ENCODE data around the gene TCERG1.

TCERG1 gene

DNA sequence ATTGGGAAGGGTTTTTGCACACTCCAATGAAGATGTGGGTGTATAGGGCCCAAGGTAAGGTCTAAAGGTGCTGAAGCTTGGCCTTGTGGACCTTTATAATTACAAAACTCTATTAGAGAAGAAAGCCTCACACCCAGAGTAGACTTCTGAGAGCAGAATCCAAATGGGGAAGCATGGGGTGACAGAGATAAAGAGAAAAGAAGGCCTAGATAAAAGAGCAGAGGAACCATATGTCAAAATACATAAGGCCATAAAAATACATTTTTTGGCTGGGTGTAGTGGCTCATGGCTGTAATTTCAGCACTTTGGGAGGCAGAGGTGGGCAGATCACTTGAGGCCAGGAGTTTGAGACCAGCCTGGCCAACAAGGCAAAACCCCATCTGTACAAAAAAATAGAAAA, 27.4 kb upstream of the TCERG1 start:
- Histone ChIP-seq H3K4me2 (ENCODE audit: low read length) (no peak overlapping the region), H3K9me3 (ENCODE audit: insufficient read depth, low read length) (no peaks in the 10 kb centered on the region), H2AFZ (ENCODE audit: low read depth, low read length) (no peak overlapping the region), H3K4me3 (ENCODE audit: low read length) (no peak overlapping the region), H4K20me1 (ENCODE audit: insufficient read depth, low read length) (no peaks in the 10 kb centered on the region), H3K27me3 (ENCODE audit: low read depth, low read length) (no peaks in the 10 kb centered on the region), H3K9ac (ENCODE audit: low read length) (no peak overlapping the region), H3K4me1 (ENCODE audit: low read length) (no peaks in the 10 kb centered on the region), H3K27ac (ENCODE audit: low read length) (no peak overlapping the region), H3K36me3 (replicated peaks; ENCODE audit: low read depth, low read length) (no peaks in the 10 kb centered on the region), H3K79me2 (ENCODE audit: low read length) (no peaks in the 10 kb centered on the region)
- no peak for TF ChIP-seq EZH2phosphoT487 (IDR thresholded peaks at IDR 0.05; ENCODE audit: low read depth)
- TF ChIP-seq, protein P1, sequence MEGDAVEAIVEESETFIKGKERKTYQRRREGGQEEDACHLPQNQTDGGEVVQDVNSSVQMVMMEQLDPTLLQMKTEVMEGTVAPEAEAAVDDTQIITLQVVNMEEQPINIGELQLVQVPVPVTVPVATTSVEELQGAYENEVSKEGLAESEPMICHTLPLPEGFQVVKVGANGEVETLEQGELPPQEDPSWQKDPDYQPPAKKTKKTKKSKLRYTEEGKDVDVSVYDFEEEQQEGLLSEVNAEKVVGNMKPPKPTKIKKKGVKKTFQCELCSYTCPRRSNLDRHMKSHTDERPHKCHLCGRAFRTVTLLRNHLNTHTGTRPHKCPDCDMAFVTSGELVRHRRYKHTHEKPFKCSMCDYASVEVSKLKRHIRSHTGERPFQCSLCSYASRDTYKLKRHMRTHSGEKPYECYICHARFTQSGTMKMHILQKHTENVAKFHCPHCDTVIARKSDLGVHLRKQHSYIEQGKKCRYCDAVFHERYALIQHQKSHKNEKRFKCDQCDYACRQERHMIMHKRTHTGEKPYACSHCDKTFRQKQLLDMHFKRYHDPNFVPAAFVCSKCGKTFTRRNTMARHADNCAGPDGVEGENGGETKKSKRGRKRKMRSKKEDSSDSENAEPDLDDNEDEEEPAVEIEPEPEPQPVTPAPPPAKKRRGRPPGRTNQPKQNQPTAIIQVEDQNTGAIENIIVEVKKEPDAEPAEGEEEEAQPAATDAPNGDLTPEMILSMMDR (IDR thresholded peaks at IDR 0.05; ENCODE audit: low read depth, low read length): no peak

DNA sequence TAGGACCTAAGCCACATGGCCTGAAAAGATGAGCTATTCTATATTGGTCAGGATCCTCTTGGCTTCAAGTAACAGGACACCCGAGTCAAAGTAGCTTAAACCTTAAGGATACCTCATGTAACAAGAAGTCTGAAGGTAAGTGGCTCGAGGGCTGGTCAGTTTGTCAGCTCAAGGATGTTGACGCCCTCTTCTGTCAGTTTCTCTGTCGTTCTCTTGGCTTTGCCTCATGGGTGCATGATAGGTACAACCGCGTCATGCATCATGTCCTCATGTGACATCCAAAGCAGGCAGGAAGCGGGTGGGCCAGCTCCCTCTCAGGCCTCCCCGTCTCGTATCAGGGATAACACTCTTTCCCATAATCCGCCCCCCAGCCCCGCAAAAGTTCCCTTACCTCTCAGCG, 22.1 kb upstream of the TCERG1 start:
- Histone ChIP-seq H3K9ac (ENCODE audit: low read length) (no peak overlapping the region), H3K4me2 (ENCODE audit: low read length) (no peak overlapping the region), H3K27me3 (ENCODE audit: low read depth, low read length) (no peaks in the 10 kb centered on the region), H3K79me2 (ENCODE audit: low read length) (no peaks in the 10 kb centered on the region), H3K36me3 (replicated peaks; ENCODE audit: low read depth, low read length) (no peaks in the 10 kb centered on the region), H4K20me1 (ENCODE audit: insufficient read depth, low read length) (no peaks in the 10 kb centered on the region), H3K27ac (ENCODE audit: low read length) (no peak overlapping the region), H3K4me3 (ENCODE audit: low read length) (no peak overlapping the region), H3K9me3 (ENCODE audit: insufficient read depth, low read length) (no peaks in the 10 kb centered on the region), H3K4me1 (ENCODE audit: low read length) (0 out of 2 replicates have a peak, but pooled peaks cover 3% of the 10 kb centered on the region), H2AFZ (ENCODE audit: low read depth, low read length) (no peak overlapping the region)
- TF ChIP-seq, protein P1 (IDR thresholded peaks at IDR 0.05; ENCODE audit: low read depth, low read length): peak; percentile 9; the same call in 1 of the 2 replicates
- no peak for TF ChIP-seq EZH2phosphoT487 (IDR thresholded peaks at IDR 0.05; ENCODE audit: low read depth)

DNA sequence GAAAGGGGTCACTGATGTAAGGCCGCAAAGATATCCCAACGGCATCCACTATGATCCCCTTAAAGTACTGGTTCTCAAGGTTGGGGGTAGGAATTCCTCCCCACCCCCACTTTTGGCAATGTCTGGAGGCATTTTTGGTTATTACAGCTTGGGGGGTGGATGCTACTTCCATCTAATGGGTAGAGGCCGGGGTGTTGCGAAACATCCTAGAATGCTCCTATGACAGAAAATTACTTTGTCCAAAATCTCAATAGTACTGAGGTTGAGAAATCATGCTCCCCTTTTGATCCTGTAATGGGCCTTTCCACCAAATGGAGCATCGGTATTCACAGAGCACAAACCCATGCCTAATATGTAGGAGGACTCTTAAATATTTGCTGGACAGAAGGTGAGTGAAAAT, 20.8 kb upstream of the TCERG1 start:
- Histone ChIP-seq H3K4me1 (ENCODE audit: low read length) (0 out of 2 replicates have a peak, but pooled peaks cover 3% of the 10 kb centered on the region), H3K9ac (ENCODE audit: low read length) (no peak overlapping the region), H3K27me3 (ENCODE audit: low read depth, low read length) (no peaks in the 10 kb centered on the region), H2AFZ (ENCODE audit: low read depth, low read length) (peak overlapping the region; percentile 67; the same call in 1 of the 2 replicates), H3K9me3 (ENCODE audit: insufficient read depth, low read length) (no peaks in the 10 kb centered on the region), H3K4me3 (ENCODE audit: low read length) (no peak overlapping the region), H3K27ac (ENCODE audit: low read length) (no peak overlapping the region), H3K4me2 (ENCODE audit: low read length) (no peak overlapping the region), H4K20me1 (ENCODE audit: insufficient read depth, low read length) (no peaks in the 10 kb centered on the region), H3K79me2 (ENCODE audit: low read length) (no peaks in the 10 kb centered on the region), H3K36me3 (replicated peaks; ENCODE audit: low read depth, low read length) (no peaks in the 10 kb centered on the region)
- TF ChIP-seq EZH2phosphoT487 (IDR thresholded peaks at IDR 0.05; ENCODE audit: low read depth): no peak
- TF ChIP-seq, protein P1 (IDR thresholded peaks at IDR 0.05; ENCODE audit: low read depth, low read length): no peak

DNA sequence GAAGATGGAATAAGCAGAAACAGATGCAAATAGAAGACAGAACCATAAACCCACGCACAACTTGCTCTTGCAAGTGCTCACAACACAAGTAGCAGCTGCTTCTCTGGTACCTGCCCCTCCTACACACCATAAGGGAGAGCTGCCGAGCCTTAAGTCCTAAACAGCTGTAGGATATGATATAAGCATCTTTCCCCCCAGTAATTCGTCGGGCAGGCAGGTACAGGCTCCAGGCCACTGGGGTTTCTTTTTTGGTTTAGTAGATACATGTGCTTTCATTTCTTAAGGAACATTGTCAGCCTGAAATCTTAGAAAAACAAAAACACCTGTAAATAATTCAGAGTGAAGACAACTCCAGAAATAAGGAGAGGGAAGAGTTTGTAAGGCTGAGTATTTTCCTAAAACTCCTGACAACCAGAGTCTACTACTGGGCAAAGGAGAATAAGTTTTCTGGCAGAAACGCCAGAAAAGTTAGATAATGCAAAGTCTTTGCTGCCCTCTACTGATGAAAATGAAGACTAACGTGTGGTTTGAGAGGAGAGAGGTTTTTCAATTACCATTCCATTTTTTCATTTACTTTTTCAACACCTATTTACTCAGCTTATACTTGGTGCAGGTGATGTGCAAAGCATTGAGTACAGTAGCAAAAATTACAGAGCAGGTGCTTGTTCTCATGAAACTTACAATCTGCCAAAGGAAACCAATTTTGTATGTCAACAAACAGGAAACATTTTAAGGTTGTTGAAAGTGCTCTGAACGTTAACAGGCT, 20.1 kb upstream of the TCERG1 start:
- no peaks in the 10 kb centered on the region for H3K36me3 ChIP-seq (replicated peaks; ENCODE audit: low read depth, low read length)
- TF ChIP-seq EZH2phosphoT487 (IDR thresholded peaks at IDR 0.05; ENCODE audit: low read depth): no peak
- TF ChIP-seq, protein P1 (IDR thresholded peaks at IDR 0.05; ENCODE audit: low read depth, low read length): peak; percentile 69
- H3K4me1 ChIP-seq (ENCODE audit: low read length): 0 out of 2 replicates have a peak, but pooled peaks cover 3% of the 10 kb centered on the region
- H4K20me1 ChIP-seq (ENCODE audit: insufficient read depth, low read length): no peaks in the 10 kb centered on the region
- H3K4me3 ChIP-seq (ENCODE audit: low read length): no peak overlapping the region; the same call in 1 of the 2 replicates
- no peak overlapping the region for H3K9ac ChIP-seq (ENCODE audit: low read length)
- no peaks in the 10 kb centered on the region for H3K79me2 ChIP-seq (ENCODE audit: low read length)
- H3K27me3 ChIP-seq (ENCODE audit: low read depth, low read length): no peaks in the 10 kb centered on the region
- no peaks in the 10 kb centered on the region for H3K9me3 ChIP-seq (ENCODE audit: insufficient read depth, low read length)
- peak overlapping the region; percentile 37 for H3K4me2 ChIP-seq (ENCODE audit: low read length)
- H3K27ac ChIP-seq (ENCODE audit: low read length): no peak overlapping the region
- peak overlapping the region; percentile 67 for H2AFZ ChIP-seq (ENCODE audit: low read depth, low read length)

All from OCI-LY3 (cell line).